IMR-90 (cell line): Measurements from ENCODE around the gene TSHZ3. TPM values are rescaled to one million over a fixed set of nuclear protein-coding genes. Genes with fewer than 3 reads are reported as not detected.

Experiments
- ATAC-seq: fragments of 200-7000 bp; cut with Tn5 transposase; 2 replicates; pipeline ENCODE4 v1.9.1; 2020; ENCODE audit warnings: low read depth, mild to moderate bottlenecking, moderate library complexity
- BruUV-seq: library from RNA; stranded (reverse); fragments of 400-500 nt; replicated peaks from 2 replicates; lab custom pipeline; 2021; lab: Mats Ljungman, UMichigan
- CTCF ChIA-PET: fragments of 300-600 bp; formaldehyde crosslinking; extraction: SDS; loops from one replicate; lab custom pipeline; 2021; ENCODE audit warnings: antibody characterized with exemption; lab: Yijun Ruan, JAX
- POLR2A ChIA-PET: fragments of 300-600 bp; sonication (Branson Sonifier 250); formaldehyde crosslinking; loops from one replicate; lab custom pipeline; 2022; ENCODE audit warnings: antibody characterized with exemption; ENCODE audit not compliant: unreplicated experiment; lab: Charles Lee
- DNase-seq: peaks from one replicate; pipeline ENCODE4 v3.0.0; 2013
- H2AFZ ChIP-seq: replicated peaks from 2 replicates; pipeline ENCODE3; 2013; ENCODE audit warnings: low read length, mild to moderate bottlenecking; ENCODE audit not compliant: poor library complexity
- H2AK5ac ChIP-seq: 2 replicates; pipeline ENCODE4 v1.6.1; 2013; ENCODE audit warnings: low read depth, low read length, inconsistent platforms
- H2AK9ac ChIP-seq: replicated peaks from 2 replicates; pipeline ENCODE3; 2013; ENCODE audit warnings: mild to moderate bottlenecking, low read depth, low read length, moderate library complexity; ENCODE audit not compliant: poor library complexity
- H2BK120ac ChIP-seq: 2 replicates; pipeline ENCODE4 v1.6.1; 2013; ENCODE audit warnings: low read depth, low read length, inconsistent platforms
- H2BK15ac ChIP-seq: 3 replicates; pipeline ENCODE4 v1.6.1; 2013; ENCODE audit warnings: low read depth, low read length, inconsistent platforms
- H2BK20ac ChIP-seq: 2 replicates; pipeline ENCODE4 v1.6.1; 2013; ENCODE audit warnings: low read depth, mild to moderate bottlenecking, inconsistent platforms, low read length, moderate library complexity
- H2BK5ac ChIP-seq: 2 replicates; pipeline ENCODE4 v1.6.1; 2013; ENCODE audit warnings: mild to moderate bottlenecking, low read depth, low read length, inconsistent platforms; ENCODE audit not compliant: poor library complexity, severe bottlenecking
- H3K14ac ChIP-seq: replicated peaks from 2 replicates; pipeline ENCODE4 v1.6.1; 2013; ENCODE audit warnings: low read depth, low read length, inconsistent platforms
- H3K18ac ChIP-seq: 2 replicates; pipeline ENCODE4 v1.6.1; 2013; ENCODE audit warnings: low read depth, low read length, control low read depth
- H3K23ac ChIP-seq: 2 replicates; pipeline ENCODE4 v1.6.1; 2013; ENCODE audit warnings: low read depth, low read length, inconsistent platforms
- H3K27ac ChIP-seq: 2 replicates; pipeline ENCODE4 v1.5.1; 2013; ENCODE audit warnings: mild to moderate bottlenecking, control low read depth, low read length; ENCODE audit not compliant: insufficient read depth
- H3K27me3 ChIP-seq: 2 replicates; pipeline ENCODE4 v1.6.1; 2013; ENCODE audit warnings: low read length; ENCODE audit not compliant: control insufficient read depth, insufficient read depth
- H3K36me3 ChIP-seq: 2 replicates; pipeline ENCODE4 v1.6.1; 2013; ENCODE audit warnings: low read length, mixed read lengths; ENCODE audit not compliant: control insufficient read depth, insufficient read depth
- H3K4ac ChIP-seq: 2 replicates; pipeline ENCODE4 v1.6.1; 2013; ENCODE audit warnings: low read depth, low read length, inconsistent platforms
- H3K4me1 ChIP-seq: 2 replicates; pipeline ENCODE4 v1.6.1; 2013; ENCODE audit warnings: low read length, mixed read lengths; ENCODE audit not compliant: control insufficient read depth, insufficient read depth
- H3K4me2 ChIP-seq: 2 replicates; pipeline ENCODE4 v1.6.1; 2013; ENCODE audit warnings: low read depth, mild to moderate bottlenecking, control low read depth, low read length, moderate library complexity
- H3K4me3 ChIP-seq: 2 replicates; pipeline ENCODE4 v1.5.1; 2013; ENCODE audit warnings: low read depth, mild to moderate bottlenecking, control low read depth, low read length, moderate library complexity; ENCODE audit not compliant: insufficient read depth
- H3K56ac ChIP-seq: 2 replicates; pipeline ENCODE4 v1.6.1; 2013; ENCODE audit warnings: low read length, inconsistent platforms; ENCODE audit not compliant: insufficient read depth; ENCODE audit errors: extremely low read depth
- H3K79me1 ChIP-seq, 2 experiments: 2 replicates each; pipeline ENCODE4 v1.6.1; 2013; ENCODE audit warnings: low read length in 2 of 2, inconsistent platforms in 1 of 2, low read depth in 1 of 2
- H3K9ac ChIP-seq: 2 replicates; pipeline ENCODE4 v1.6.1; 2013; ENCODE audit warnings: low read depth, low read length, control low read depth
- H3K9me1 ChIP-seq: 2 replicates; pipeline ENCODE4 v1.6.1; 2013; ENCODE audit warnings: low read length, inconsistent platforms; ENCODE audit not compliant: insufficient read depth
- H3K9me3 ChIP-seq: 2 replicates; pipeline ENCODE4 v1.6.1; 2013; ENCODE audit warnings: low read length; ENCODE audit not compliant: control insufficient read depth, insufficient read depth
- H4K20me1 ChIP-seq: 2 replicates; pipeline ENCODE4 v1.6.1; 2013; ENCODE audit warnings: low read length, inconsistent platforms; ENCODE audit not compliant: insufficient read depth
- H4K5ac ChIP-seq: 2 replicates; pipeline ENCODE4 v1.6.1; 2013; ENCODE audit warnings: mild to moderate bottlenecking, low read depth, low read length, control low read depth
- H4K8ac ChIP-seq, 2 experiments: 2 replicates each; pipeline ENCODE4 v1.6.1; 2013; ENCODE audit warnings: low read depth in 2 of 2, low read length in 2 of 2, control low read depth in 1 of 2, inconsistent platforms in 1 of 2
- H4K91ac ChIP-seq: 2 replicates; pipeline ENCODE4 v1.6.1; 2013; ENCODE audit warnings: low read depth, low read length, inconsistent platforms; ENCODE audit not compliant: insufficient read depth
- BHLHE40 ChIP-seq: fragments of 150-350 bp; IDR thresholded peaks from 2 replicates; pipeline ENCODE4 v1.6.1; 2016; ENCODE audit warnings: mild to moderate bottlenecking, low read depth, low read length
- MAFK ChIP-seq: IDR thresholded peaks from 2 replicates; pipeline ENCODE4 v1.6.1; 2012; ENCODE audit warnings: low read depth, low read length, improper control_type of control experiment
- POLR2A ChIP-seq: IDR thresholded peaks from 2 replicates; pipeline ENCODE4 v1.6.1; 2012; ENCODE audit warnings: mild to moderate bottlenecking, low read depth, low read length
- WGBS, 2 experiments: methylation state at CpG; one replicate each; pipeline versions ENCODE4 v1.1.5 to v1.1.7; 2013; ENCODE audit warnings: missing lambda C conversion rate in 2 of 2; ENCODE audit not compliant: insufficient read length in 1 of 2; ENCODE audit errors: extremely low coverage in 2 of 2; 5-methylcytosine and 5-hydroxymethylcytosine counted together
- dilution Hi-C: fragments of 300-500 bp; cut with HindIII; formaldehyde crosslinking; loops from one replicate; pipeline ENCODE4 v1.14.3; 2018; ENCODE audit warnings: low sequenced_read_pairs; ENCODE audit not compliant: unreplicated experiment
- in situ Hi-C: fragments of 300-500 bp; cut with MboI; formaldehyde crosslinking; loops from 3 replicates; pipeline ENCODE4 v1.14.3; 2019; ENCODE audit warnings: low sequenced_read_pairs, inconsistent platforms, mixed read lengths
- intact Hi-C: fragments of 100-400 bp; cut with micrococcal nuclease; formaldehyde crosslinking; loops from 2 replicates; pipeline ENCODE4 v1.10.0; 2022
- polyA plus RNA-seq, 3 experiments: library from polyadenylated mRNA; depleted of rRNA; stranded (reverse); fragments of >200 nt; gene quantifications; 2 replicates each; pipeline ENCODE4 v1.2.3, GENCODE V29; 2012; ENCODE audit warnings: low replicate concordance in 1 of 3
- total RNA-seq: library from RNA; depleted of rRNA; stranded (reverse); fragments of >200 nt; gene quantifications from 2 replicates; pipeline ENCODE4 v1.2.3, GENCODE V29; 2012
- TF ChIP-seq, protein P1 (sequence below): fragments of 150-350 bp; IDR thresholded peaks from 2 replicates; pipeline ENCODE4 v1.6.1; 2017; ENCODE audit warnings: mild to moderate bottlenecking, antibody characterized with exemption, low read length, low read depth

TSHZ3 gene
- total and polyA plus RNA-seq, 2 of the 4 experiments (the other 2 are of a cell fraction): 8.1 to 13.0 TPM

DNA sequence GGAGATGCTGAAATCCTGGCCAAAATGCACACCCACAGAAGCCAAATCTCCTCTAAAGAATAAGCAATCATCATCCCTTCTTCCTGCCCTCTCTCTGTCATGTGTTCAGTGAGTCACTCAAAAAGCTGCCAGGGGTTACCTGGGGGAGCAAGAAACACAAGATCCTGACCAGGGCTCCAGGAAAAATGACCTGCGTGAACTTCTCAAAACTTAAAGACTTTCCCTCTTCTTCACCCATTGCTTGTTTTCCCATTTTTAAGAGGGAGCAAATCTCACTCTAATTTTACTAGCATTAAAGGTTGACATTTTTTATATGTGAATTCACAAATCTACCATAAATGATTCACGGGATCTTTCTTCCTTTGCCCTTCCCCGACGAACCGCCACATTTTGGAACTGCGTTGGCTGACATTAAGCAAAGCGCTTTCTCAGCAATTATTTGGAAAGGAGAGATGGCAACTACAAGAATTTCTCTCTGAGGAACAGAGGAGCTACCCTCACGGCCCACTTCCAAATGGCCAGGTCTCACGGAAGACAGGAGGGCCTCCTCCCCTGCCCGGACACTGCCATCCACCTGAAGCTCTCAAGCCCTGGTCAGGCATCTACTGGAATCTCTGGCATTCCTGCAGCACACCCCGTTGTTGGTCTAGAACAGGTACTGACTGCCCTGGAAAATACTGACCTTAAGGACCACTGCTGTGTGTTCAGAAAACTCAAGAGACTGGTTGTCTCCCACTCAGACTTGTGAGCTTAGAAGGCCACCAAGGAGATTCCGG lies 14.2 kb downstream of the TSHZ3 start:
- H3K4ac ChIP-seq: peak overlapping the region; percentile 74
- H3K9ac ChIP-seq: no peak overlapping the region
- peak overlapping the region; percentile 73 for H2BK120ac ChIP-seq
- H4K91ac ChIP-seq: peak overlapping the region; percentile 66
- H3K56ac ChIP-seq: no peak overlapping the region
- in situ Hi-C loops: loop anchor here (5.0 to 25.0 kb wide), 2 partner anchors 103 to 1027 kb away; no protein-coding TSS in a partner anchor
- H4K5ac ChIP-seq: peak overlapping the region; percentile 43; the same call in 1 of the 2 replicates
- H3K79me1 ChIP-seq: peaks cover 24 to 93% of the 10 kb centered on the region in 2 experiments
- POLR2A ChIA-PET: no interaction called here
- peak overlapping the region; percentile 5 for H2AFZ ChIP-seq
- BruUV-seq: no TSS peak
- peak overlapping the region; percentile 77 for H2AK5ac ChIP-seq
- peak overlapping the region; percentile 23 to 56 for H4K8ac ChIP-seq
- H3K27me3 ChIP-seq: no peaks in the 10 kb centered on the region
- peaks cover 10% of the 10 kb centered on the region for H3K36me3 ChIP-seq
- H4K20me1 ChIP-seq: peaks cover 27% of the 10 kb centered on the region
- H3K4me3 ChIP-seq: no peak overlapping the region
- no peak overlapping the region for H2AK9ac ChIP-seq
- DNase-seq (peak; percentile 60), ATAC-seq (no peak)
- peak overlapping the region; percentile 49 for H3K18ac ChIP-seq
- H2BK5ac ChIP-seq: peak overlapping the region; percentile 69
- WGBS, 2 experiments: 96% methylated on average over 4 of the region's 12 CpGs; no CpG with 5 or more reads in 1 of the 2 experiments
- H3K9me3 ChIP-seq: no peaks in the 10 kb centered on the region
- dilution Hi-C loops: no loop called here
- CTCF ChIA-PET: interaction anchor here (1.4 kb wide), 1 partner anchor 12 kb away, joined by 3 read pairs; no protein-coding TSS in a partner anchor
- peak overlapping the region; percentile 49; the same call in 1 of the 2 replicates for H3K27ac ChIP-seq
- intact Hi-C loops: loop anchor here (5.0 kb wide), 1 partner anchor 113 kb away; no protein-coding TSS in a partner anchor
- H3K4me1 ChIP-seq: peaks cover 68% of the 10 kb centered on the region
- peak overlapping the region; percentile 20; the same call in 1 of the 2 replicates for H3K4me2 ChIP-seq
- peak overlapping the region; percentile 70 for H2BK20ac ChIP-seq
- peak overlapping the region; percentile 78 for H3K14ac ChIP-seq
- H3K9me1 ChIP-seq: peaks cover 45% of the 10 kb centered on the region
- TF ChIP-seq, protein P1, sequence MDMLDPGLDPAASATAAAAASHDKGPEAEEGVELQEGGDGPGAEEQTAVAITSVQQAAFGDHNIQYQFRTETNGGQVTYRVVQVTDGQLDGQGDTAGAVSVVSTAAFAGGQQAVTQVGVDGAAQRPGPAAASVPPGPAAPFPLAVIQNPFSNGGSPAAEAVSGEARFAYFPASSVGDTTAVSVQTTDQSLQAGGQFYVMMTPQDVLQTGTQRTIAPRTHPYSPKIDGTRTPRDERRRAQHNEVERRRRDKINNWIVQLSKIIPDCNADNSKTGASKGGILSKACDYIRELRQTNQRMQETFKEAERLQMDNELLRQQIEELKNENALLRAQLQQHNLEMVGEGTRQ: peak; percentile 35; the same call in 1 of the 2 replicates
- TF ChIP-seq MAFK: peak; percentile 56
- TF ChIP-seq POLR2A: no peak
- TF ChIP-seq BHLHE40: peak; percentile 29; the same call in 1 of the 2 replicates
- peak overlapping the region; percentile 76 for H3K23ac ChIP-seq
- H2BK15ac ChIP-seq: peak overlapping the region; percentile 74; the same call in 2 of the 3 replicates
